Hindlimb muscle (tissue), 1 donor: ENCODE measurements around the gene GADD45G. TPM values are rescaled to one million over a fixed set of nuclear protein-coding genes. Genes with fewer than 3 reads are reported as not detected.

Experiments used
- DNase-seq: peaks from one replicate; pipeline ENCODE4 v3.0.0-alpha.2; 2013
- polyA plus RNA-seq: library from polyadenylated mRNA; unstranded; fragments of 120-200 nt; gene quantifications from one replicate; pipeline ENCODE4 v1.2.1, GENCODE V29; 2013; ENCODE audit not compliant: insufficient read length

Gene GADD45G
- polyA plus RNA-seq, 1 donor: 14.3 TPM

DNA sequence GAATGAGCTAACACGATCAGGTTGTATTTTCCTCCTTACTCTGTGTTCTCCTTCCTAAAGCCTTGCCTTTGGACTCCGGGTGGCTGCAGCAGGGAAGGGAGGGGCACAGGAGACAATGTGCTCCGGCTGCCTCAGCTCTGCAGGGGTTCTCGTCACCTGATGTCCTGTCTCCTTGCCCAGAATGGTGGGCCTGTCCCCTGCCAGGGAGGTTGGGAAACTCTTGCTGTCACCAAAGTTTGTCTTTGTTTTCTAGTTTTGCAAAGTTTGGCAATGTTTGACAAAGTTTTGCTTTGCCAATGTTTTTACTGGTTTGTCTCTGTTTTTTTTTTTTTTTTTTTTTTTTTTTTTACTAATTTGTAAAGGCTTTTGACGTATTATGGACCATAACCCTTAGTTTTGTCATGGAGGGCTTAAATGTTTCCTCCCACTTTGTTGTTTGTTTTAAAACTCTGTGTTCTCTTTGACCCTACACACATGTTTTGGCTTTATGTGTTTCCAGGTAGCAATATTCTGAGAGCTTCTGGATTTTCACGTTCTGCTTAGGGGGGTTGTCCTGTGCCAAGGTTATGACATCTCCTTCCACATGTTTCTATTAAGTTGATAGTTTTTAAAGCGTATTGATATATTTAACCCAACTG lies 49.3 kb downstream of the GADD45G start:
- no peak for DNase-seq

DNA sequence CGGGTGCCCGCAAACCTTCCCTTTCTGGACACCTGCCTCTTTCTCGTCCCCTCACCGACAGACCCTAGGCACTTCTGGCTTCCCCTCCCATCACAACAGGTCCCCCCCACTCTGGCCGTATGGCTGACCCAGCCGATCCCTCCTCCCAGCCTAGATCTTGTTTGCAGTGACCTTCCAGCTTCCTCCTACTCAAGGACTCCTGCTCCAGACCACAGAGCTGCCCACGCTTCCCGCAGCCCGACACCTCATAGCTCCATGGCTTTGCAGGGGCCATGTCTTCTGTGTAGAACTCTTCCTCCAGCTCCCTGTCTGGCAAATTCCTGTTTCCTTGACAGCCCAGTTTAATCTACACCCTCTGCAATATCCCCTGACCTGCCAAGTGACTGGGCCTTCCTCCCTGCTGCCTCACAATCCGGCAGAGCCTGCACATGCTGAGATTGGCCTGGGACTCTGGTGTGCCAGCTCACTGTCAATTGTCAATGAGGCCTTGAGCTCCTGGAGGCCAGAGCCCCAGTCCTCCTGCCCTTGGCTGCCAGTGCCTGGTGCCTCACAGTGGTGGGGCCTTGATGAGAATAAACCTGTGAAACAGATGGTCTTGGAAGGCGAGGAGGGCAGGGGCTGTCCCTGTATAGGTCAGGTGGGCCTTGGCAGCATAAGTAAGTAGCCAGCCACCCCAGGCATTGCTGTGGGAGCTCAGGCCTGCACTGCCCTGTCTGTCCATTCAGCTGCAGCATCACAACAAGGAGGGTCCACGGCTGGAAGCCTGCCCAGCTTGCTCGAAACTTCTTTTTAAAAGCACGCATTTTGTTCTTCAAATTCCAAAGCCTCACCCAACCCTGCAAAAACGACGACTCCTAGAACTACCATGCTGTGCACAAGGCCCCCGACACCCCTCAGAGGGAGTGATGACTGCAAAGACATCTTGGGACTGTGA lies 50.5 kb downstream of the GADD45G start:
- DNase-seq: no peak

Other genes with a start within 250 kb of the GADD45G start
- gene SEMA4D, start 106.9 kb upstream of the GADD45G start, polyA plus RNA-seq: 23.3 TPM